ENCODE data around the gene SCN1B.

GRCh38 chr19:35060160-35060855, 30.0 kb downstream of the SCN1B start:
- TF ChIP-seq POLR2AphosphoS5 (IDR thresholded peaks at IDR 0.05; ENCODE audit: insufficient read depth in 1 of 2, low read depth in 1 of 2) (no peak), CTCF (IDR thresholded peaks at IDR 0.05) (no peak), POLR2A (IDR thresholded peaks at IDR 0.05) (no peak)
